ENCODE measurements around the gene MAP3K1. TPM values are rescaled to one million over a fixed set of nuclear protein-coding genes. Genes with fewer than 3 reads are reported as not detected.

The MAP3K1 gene
- 21.8 and 26.1 TPM in 2 replicates for total RNA-seq (2021)
- Bru-seq, nascent RNA, result percentile 93 among the genes with signal in this experiment
- BruChase-seq, experiment 1, labeled RNA remaining after a 2-hour chase, result percentile 92 among the genes with signal in this experiment
- percentile 83 among the genes with signal in this experiment for BruChase-seq, experiment 2, labeled RNA remaining after a 6-hour chase
- long read RNA-seq, full-length matches to known transcripts, result 5 of 10 reads
- long read RNA-seq, partial matches to known transcripts, result 3 of 10 reads
- long read RNA-seq, other reads (novel, unspliced or antisense), result 2 of 10 reads

DNA sequence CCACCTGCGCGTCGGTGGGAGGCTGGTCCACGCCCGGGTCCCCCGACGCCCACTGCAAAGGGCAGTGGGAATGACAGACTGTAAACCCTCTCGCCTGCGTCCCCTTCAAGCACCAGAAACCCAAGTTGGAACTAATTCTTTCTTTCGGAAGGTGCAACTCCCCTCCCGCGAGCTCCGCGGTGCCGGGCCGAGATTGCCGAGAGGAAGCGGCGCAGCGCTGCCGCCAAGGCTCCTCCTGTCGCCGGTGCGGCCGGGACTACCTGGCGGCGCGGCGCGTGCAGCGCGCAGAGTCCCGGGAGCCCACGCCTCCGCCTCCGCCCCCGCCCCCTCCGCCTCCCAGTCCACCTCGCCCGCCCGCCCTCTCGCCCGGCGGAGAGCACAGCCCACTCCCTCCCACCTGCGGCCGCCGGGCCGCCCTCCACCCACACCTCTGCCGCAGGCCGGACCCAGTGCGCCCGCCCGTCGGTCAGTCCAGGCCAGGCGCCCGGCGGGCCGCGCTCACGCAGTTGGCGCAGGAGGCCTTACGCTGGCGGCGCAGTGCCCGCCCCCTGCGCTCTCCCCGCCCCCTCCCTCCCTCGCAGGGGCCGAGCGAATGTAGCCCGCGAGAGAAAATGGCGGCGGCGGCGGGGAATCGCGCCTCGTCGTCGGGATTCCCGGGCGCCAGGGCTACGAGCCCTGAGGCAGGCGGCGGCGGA lies at the start of gene MAP3K1:
Gene MAP3K1 (plus strand): TSS at position 587 of the 695 bp plus-strand sequence. CDS start 25 bp downstream, at position 612.
- Histone ChIP-seq H3K4me3 (peak within 1 kb of the TSS; percentile 96), H3K79me2 (ENCODE audit: low read depth) (peaks cover 42% of the 10 kb centered on the region), H3K27ac (peak within 1 kb of the TSS; percentile 91), H3K9me3 (ENCODE audit: insufficient read depth, low read depth) (no peaks in the 10 kb centered on the region), H3K4me2 (peak within 1 kb of the TSS; percentile 97), H3K9me2 (ENCODE audit: insufficient read depth) (no peaks in the 10 kb centered on the region), H4K20me1 (ENCODE audit: insufficient read depth) (peaks cover 7% of the 10 kb centered on the region; the same call in 1 of the 2 replicates), H3K27me3 (ENCODE audit: insufficient read depth, low read depth) (no peaks in the 10 kb centered on the region), H3F3A (ENCODE audit: insufficient read depth, low read depth) (peaks cover 15% of the 10 kb centered on the region), H2AFZ (peak within 1 kb of the TSS; percentile 92), H3K4me1 (replicated peaks; ENCODE audit: insufficient read depth) (peaks cover 50% of the 10 kb centered on the region), H3K36me3 (ENCODE audit: low read depth) (no peaks in the 10 kb centered on the region)
- ChIA-PET POLR2A (ENCODE audit: unreplicated experiment) (interaction anchor here (0.6 to 0.7 kb wide), 5 partner anchors 53 to 178 kb away, joined by 3 to 7 read pairs (median 3); no protein-coding TSS in a partner anchor), CTCF (interaction anchor here (0.6 to 0.7 kb wide), 2 partner anchors 145 to 280 kb away, joined by 5 to 10 read pairs; no protein-coding TSS in a partner anchor)
- peak; percentile 83 to 93 for DNase-seq
- intact Hi-C loops (cut with micrococcal nuclease; ENCODE audit: unreplicated experiment), result loop anchor here (1.0 to 5.0 kb wide), 9 partner anchors 50 to 603 kb away; no protein-coding TSS in a partner anchor
- no TSS peak for BruUV-seq (replicated peaks)
- no peak for TF ChIP-seq EZH2 (IDR thresholded peaks at IDR 0.05; ENCODE audit: low read depth)
- TF ChIP-seq, protein P1, sequence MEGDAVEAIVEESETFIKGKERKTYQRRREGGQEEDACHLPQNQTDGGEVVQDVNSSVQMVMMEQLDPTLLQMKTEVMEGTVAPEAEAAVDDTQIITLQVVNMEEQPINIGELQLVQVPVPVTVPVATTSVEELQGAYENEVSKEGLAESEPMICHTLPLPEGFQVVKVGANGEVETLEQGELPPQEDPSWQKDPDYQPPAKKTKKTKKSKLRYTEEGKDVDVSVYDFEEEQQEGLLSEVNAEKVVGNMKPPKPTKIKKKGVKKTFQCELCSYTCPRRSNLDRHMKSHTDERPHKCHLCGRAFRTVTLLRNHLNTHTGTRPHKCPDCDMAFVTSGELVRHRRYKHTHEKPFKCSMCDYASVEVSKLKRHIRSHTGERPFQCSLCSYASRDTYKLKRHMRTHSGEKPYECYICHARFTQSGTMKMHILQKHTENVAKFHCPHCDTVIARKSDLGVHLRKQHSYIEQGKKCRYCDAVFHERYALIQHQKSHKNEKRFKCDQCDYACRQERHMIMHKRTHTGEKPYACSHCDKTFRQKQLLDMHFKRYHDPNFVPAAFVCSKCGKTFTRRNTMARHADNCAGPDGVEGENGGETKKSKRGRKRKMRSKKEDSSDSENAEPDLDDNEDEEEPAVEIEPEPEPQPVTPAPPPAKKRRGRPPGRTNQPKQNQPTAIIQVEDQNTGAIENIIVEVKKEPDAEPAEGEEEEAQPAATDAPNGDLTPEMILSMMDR (conservative IDR thresholded peaks at IDR 0.05), result no peak

DNA sequence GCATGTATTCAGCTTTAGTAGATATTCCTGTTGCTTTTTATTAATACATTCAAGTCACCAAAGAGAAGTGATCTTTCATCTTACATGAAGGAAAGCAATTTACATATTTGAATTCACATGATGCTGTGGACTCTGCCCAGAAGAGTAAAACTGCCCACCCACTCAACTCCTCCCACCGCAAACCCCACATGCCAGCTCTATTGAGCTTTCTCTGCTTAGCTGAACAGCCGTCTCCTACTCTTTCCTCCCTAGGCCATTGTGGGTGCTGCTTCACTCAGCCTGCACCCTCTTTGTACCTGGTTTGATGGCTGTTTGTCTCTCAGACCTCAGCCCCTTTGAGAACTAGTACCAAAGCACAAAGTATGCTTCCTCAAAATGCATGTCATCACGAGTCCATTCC lies 48.4 kb upstream of the MAP3K1 start:
- TF ChIP-seq, protein P1 (conservative IDR thresholded peaks at IDR 0.05), result no peak
- TF ChIP-seq EZH2 (IDR thresholded peaks at IDR 0.05; ENCODE audit: low read depth), result no peak
- H3K4me2 ChIP-seq, result no peak overlapping the region
- H3K36me3 ChIP-seq (ENCODE audit: low read depth), result no peaks in the 10 kb centered on the region
- POLR2A ChIA-PET (ENCODE audit: unreplicated experiment), result no interaction called here
- H4K20me1 ChIP-seq (ENCODE audit: insufficient read depth), result no peaks in the 10 kb centered on the region
- H3K9me2 ChIP-seq (ENCODE audit: insufficient read depth), result peaks cover 4% of the 10 kb centered on the region; the same call in 1 of the 2 replicates
- no peak overlapping the region for H3K4me3 ChIP-seq
- no peaks in the 10 kb centered on the region for H3K79me2 ChIP-seq (ENCODE audit: low read depth)
- H2AFZ ChIP-seq, result no peak overlapping the region
- H3K4me1 ChIP-seq (replicated peaks; ENCODE audit: insufficient read depth), result peaks cover 30% of the 10 kb centered on the region
- H3K27ac ChIP-seq, result no peak overlapping the region
- no peaks in the 10 kb centered on the region for H3K27me3 ChIP-seq (ENCODE audit: insufficient read depth, low read depth)
- CTCF ChIA-PET, result no interaction called here
- BruUV-seq (replicated peaks), result no TSS peak
- no peaks in the 10 kb centered on the region for H3K9me3 ChIP-seq (ENCODE audit: insufficient read depth, low read depth)
- H3F3A ChIP-seq (ENCODE audit: insufficient read depth, low read depth), result peaks cover 33% of the 10 kb centered on the region
- no peak for DNase-seq
- intact Hi-C loops (cut with micrococcal nuclease; ENCODE audit: unreplicated experiment), result no loop called here

DNA sequence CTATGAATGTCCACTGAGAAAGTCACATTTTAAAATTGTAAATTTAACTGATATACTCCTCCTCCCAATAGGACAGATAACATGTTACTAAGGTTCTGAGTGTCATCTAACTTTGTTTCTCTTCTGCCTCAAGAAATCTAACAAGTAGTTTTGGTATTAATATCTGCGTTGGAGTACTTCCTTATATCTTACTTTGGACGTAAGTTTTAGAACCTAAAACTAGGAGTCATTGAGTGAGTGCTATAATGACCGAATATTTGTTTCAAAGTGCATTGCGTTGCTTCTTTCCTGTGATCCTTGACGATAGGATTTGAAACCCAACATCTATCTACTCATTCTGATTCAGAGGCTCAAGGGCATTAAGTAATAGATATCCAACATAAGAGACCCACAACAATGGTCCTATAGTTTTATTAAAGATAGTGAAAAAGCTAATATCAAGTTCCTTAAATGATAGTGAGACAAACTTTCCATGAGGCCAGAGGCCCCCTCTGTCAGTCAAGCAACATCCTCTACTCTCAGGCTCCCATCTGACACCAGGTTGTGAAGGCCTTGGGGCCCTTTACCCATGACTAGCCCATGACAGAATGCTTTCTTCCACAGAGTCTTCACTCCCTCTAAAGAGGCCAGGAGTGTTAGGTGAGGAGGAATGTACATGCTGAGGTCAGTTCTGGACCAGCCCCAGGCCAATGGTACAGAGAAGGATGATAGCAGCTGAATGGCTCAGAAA lies 45.3 kb upstream of the MAP3K1 start:
- Histone ChIP-seq H3K79me2 (ENCODE audit: low read depth) (no peaks in the 10 kb centered on the region), H3K4me3 (no peak overlapping the region), H3F3A (ENCODE audit: insufficient read depth, low read depth) (peaks cover 5% of the 10 kb centered on the region; the same call in 1 of the 2 replicates), H3K9me2 (ENCODE audit: insufficient read depth) (peaks cover 4% of the 10 kb centered on the region; the same call in 1 of the 2 replicates), H3K4me1 (replicated peaks; ENCODE audit: insufficient read depth) (peaks cover 3% of the 10 kb centered on the region; the same call in 1 of the 2 replicates), H3K27ac (no peak overlapping the region), H3K27me3 (ENCODE audit: insufficient read depth, low read depth) (no peaks in the 10 kb centered on the region), H4K20me1 (ENCODE audit: insufficient read depth) (no peaks in the 10 kb centered on the region), H3K4me2 (no peak overlapping the region), H2AFZ (no peak overlapping the region), H3K36me3 (ENCODE audit: low read depth) (no peaks in the 10 kb centered on the region), H3K9me3 (ENCODE audit: insufficient read depth, low read depth) (no peaks in the 10 kb centered on the region)
- intact Hi-C loops (cut with micrococcal nuclease; ENCODE audit: unreplicated experiment), result no loop called here
- CTCF ChIA-PET, result no interaction called here
- TF ChIP-seq, protein P1 (conservative IDR thresholded peaks at IDR 0.05), result no peak
- BruUV-seq (replicated peaks), result no TSS peak
- POLR2A ChIA-PET (ENCODE audit: unreplicated experiment), result no interaction called here
- no peak for DNase-seq
